Muscle layer of duodenum (tissue), 2 donors: ENCODE results near the gene CDC7.

Source experiments
- H3K27ac ChIP-seq: one replicate; pipeline ENCODE4 v1.7.0; 2013; ENCODE audit warnings: mild to moderate bottlenecking, low read length
- H3K27me3 ChIP-seq: one replicate; pipeline ENCODE4 v1.7.0; 2013; ENCODE audit warnings: low read depth, mild to moderate bottlenecking, control low read depth, low read length
- H3K36me3 ChIP-seq, 2 donors: one replicate each; pipeline ENCODE4 v1.7.0; 2013; ENCODE audit warnings: low read length in 2 of 2, control low read depth in 1 of 2, mild to moderate bottlenecking in 1 of 2; ENCODE audit not compliant: insufficient read depth in 2 of 2, control insufficient read depth in 1 of 2
- H3K4me1 ChIP-seq, 2 donors: one replicate each; pipeline ENCODE4 v1.7.0; 2013; ENCODE audit warnings: low read length in 2 of 2, mild to moderate bottlenecking in 2 of 2, control low read depth in 1 of 2, moderate library complexity in 1 of 2; ENCODE audit not compliant: insufficient read depth in 2 of 2, control insufficient read depth in 1 of 2
- H3K4me3 ChIP-seq, 2 donors: one replicate each; pipeline ENCODE4 v1.7.0; 2013; ENCODE audit warnings: low read length in 2 of 2, low read depth in 1 of 2, mild to moderate bottlenecking in 1 of 2
- H3K9me3 ChIP-seq, 2 donors: one replicate each; pipeline ENCODE4 v1.7.0; 2013; ENCODE audit warnings: low read length in 2 of 2, control low read depth in 1 of 2, mild to moderate bottlenecking in 1 of 2; ENCODE audit not compliant: control insufficient read depth in 1 of 2
- donor health status: healthy.

CDC7 gene

GRCh38 chr1:91535441-91535840 is 34.8 kb downstream of the CDC7 start:
- no peak overlapping the region for H3K4me3 ChIP-seq
- no peak overlapping the region for H3K27ac ChIP-seq
- H3K27me3 ChIP-seq, result no peaks in the 10 kb centered on the region
- H3K36me3 ChIP-seq, result no peaks in the 10 kb centered on the region
- no peaks in the 10 kb centered on the region for H3K9me3 ChIP-seq
- no peaks in the 10 kb centered on the region for H3K4me1 ChIP-seq

GRCh38 chr1:91537281-91537986 is 36.8 kb downstream of the CDC7 start:
- no peaks in the 10 kb centered on the region for H3K4me1 ChIP-seq
- no peaks in the 10 kb centered on the region for H3K36me3 ChIP-seq
- H3K4me3 ChIP-seq, result no peak overlapping the region
- peak overlapping the region; percentile 18 for H3K27ac ChIP-seq
- no peaks in the 10 kb centered on the region for H3K27me3 ChIP-seq
- H3K9me3 ChIP-seq, result no peaks in the 10 kb centered on the region

- no peak overlapping the region for H3K27ac ChIP-seq
These were observed 37.3 kb downstream of the CDC7 start for GRCh38 chr1:91537987-91538304.

GRCh38 chr1:91540910-91541309 is 40.3 kb downstream of the CDC7 start:
- Histone ChIP-seq H3K27ac (no peak overlapping the region), H3K4me3 (no peak overlapping the region), H3K36me3 (no peaks in the 10 kb centered on the region), H3K4me1 (no peaks in the 10 kb centered on the region), H3K27me3 (no peaks in the 10 kb centered on the region), H3K9me3 (no peaks in the 10 kb centered on the region)

More at GRCh38 chr1:91537987-91538304, 37.3 kb downstream of the CDC7 start:
- no peaks in the 10 kb centered on the region for H3K4me1 ChIP-seq
- H3K9me3 ChIP-seq, result no peaks in the 10 kb centered on the region
- no peak overlapping the region for H3K4me3 ChIP-seq
- no peaks in the 10 kb centered on the region for H3K36me3 ChIP-seq
- no peaks in the 10 kb centered on the region for H3K27me3 ChIP-seq

- Histone ChIP-seq H3K36me3 (no peaks in the 10 kb centered on the region), H3K9me3 (no peaks in the 10 kb centered on the region), H3K27me3 (no peaks in the 10 kb centered on the region), H3K4me3 (no peak overlapping the region), H3K4me1 (no peaks in the 10 kb centered on the region), H3K27ac (no peak overlapping the region)
These were observed 41.4 kb downstream of the CDC7 start for GRCh38 chr1:91541918-91542533.

GRCh38 chr1:91545506-91546300 is 45.1 kb downstream of the CDC7 start:
- Histone ChIP-seq H3K27me3 (no peaks in the 10 kb centered on the region), H3K4me1 (no peaks in the 10 kb centered on the region), H3K27ac (no peak overlapping the region), H3K4me3 (no peak overlapping the region), H3K9me3 (no peaks in the 10 kb centered on the region), H3K36me3 (no peaks in the 10 kb centered on the region)

- Histone ChIP-seq H3K36me3 (no peaks in the 10 kb centered on the region), H3K4me1 (no peaks in the 10 kb centered on the region), H3K4me3 (no peak overlapping the region), H3K27me3 (no peaks in the 10 kb centered on the region), H3K9me3 (no peaks in the 10 kb centered on the region), H3K27ac (no peak overlapping the region)
These were observed 45.6 kb downstream of the CDC7 start for GRCh38 chr1:91546301-91546581.

- Histone ChIP-seq H3K9me3 (no peaks in the 10 kb centered on the region), H3K4me1 (no peaks in the 10 kb centered on the region), H3K36me3 (no peaks in the 10 kb centered on the region), H3K4me3 (no peak overlapping the region), H3K27ac (no peak overlapping the region), H3K27me3 (no peaks in the 10 kb centered on the region)
These were observed 46.2 kb downstream of the CDC7 start for GRCh38 chr1:91546876-91547275.

GRCh38 chr1:91548376-91549040 is 47.9 kb downstream of the CDC7 start:
- Histone ChIP-seq H3K4me3 (no peak overlapping the region), H3K27ac (no peak overlapping the region), H3K36me3 (no peaks in the 10 kb centered on the region), H3K9me3 (no peaks in the 10 kb centered on the region), H3K27me3 (no peaks in the 10 kb centered on the region), H3K4me1 (no peaks in the 10 kb centered on the region)

- H3K4me3 ChIP-seq, result no peak overlapping the region
- no peaks in the 10 kb centered on the region for H3K4me1 ChIP-seq
- H3K36me3 ChIP-seq, result no peaks in the 10 kb centered on the region
- no peaks in the 10 kb centered on the region for H3K9me3 ChIP-seq
- no peak overlapping the region for H3K27ac ChIP-seq
- no peaks in the 10 kb centered on the region for H3K27me3 ChIP-seq
These were observed 48.5 kb downstream of the CDC7 start for GRCh38 chr1:91549041-91549735.

GRCh38 chr1:91550961-91551360 is 50.3 kb downstream of the CDC7 start:
- H3K9me3 ChIP-seq, result no peaks in the 10 kb centered on the region
- no peaks in the 10 kb centered on the region for H3K4me1 ChIP-seq
- no peaks in the 10 kb centered on the region for H3K27me3 ChIP-seq
- no peaks in the 10 kb centered on the region for H3K36me3 ChIP-seq
- H3K27ac ChIP-seq, result no peak overlapping the region
- no peak overlapping the region for H3K4me3 ChIP-seq
